ENCODE results near the gene RUSF1. TPM values are rescaled to one million over a fixed set of nuclear protein-coding genes. Genes with fewer than 3 reads are reported as not detected.

Gene RUSF1
- total RNA-seq, 6 donors from 2014 or later: 46.8 to 132 (median 80.6) TPM

GRCh38 chr16:31501226-31501965 is 6.8 kb downstream of the RUSF1 start:
- Histone ChIP-seq H3K27me3 (no peaks in the 10 kb centered on the region), H3K4me3 (no peak overlapping the region), H3K4me1 (peaks cover 10 to 48% (median 33%) of the 10 kb centered on the region in 4 donors), H3K9me3 (no peaks in the 10 kb centered on the region), H3K36me3 (peaks cover 0 to 49% (median 25%) of the 10 kb centered on the region in 4 donors), H3K27ac (peak overlapping the region in 1 of 4 donors; percentile 47)
- 69 to 82% methylated on average over 3 of the region's 3 CpGs for WGBS, 2 donors
- ATAC-seq (ENCODE audit: low FRiP score in 2 of 2) (no peak), DNase-seq (no peak)
- TF ChIP-seq POLR2A (IDR thresholded peaks at IDR 0.05) (no peak), EP300 (IDR thresholded peaks at IDR 0.05) (no peak), CTCF (IDR thresholded peaks at IDR 0.05) (no peak), POLR2AphosphoS5 (IDR thresholded peaks at IDR 0.05) (no peak)

GRCh38 chr16:31499928-31500327 is 8.3 kb downstream of the RUSF1 start:
- Histone ChIP-seq H3K36me3 (peaks cover 0 to 55% (median 29%) of the 10 kb centered on the region in 4 donors), H3K4me1 (peaks cover 9 to 52% (median 33%) of the 10 kb centered on the region in 4 donors), H3K9me3 (no peaks in the 10 kb centered on the region), H3K27me3 (no peaks in the 10 kb centered on the region), H3K4me3 (no peak overlapping the region), H3K27ac (no peak overlapping the region)
- whole genome bisulfite sequencing, 2 donors: 92 to 94% methylated on average over 7 to 8 of the region's 8 CpGs
- ATAC-seq (ENCODE audit: low FRiP score in 2 of 2) (no peak), DNase-seq (no peak)
- TF ChIP-seq CTCF (IDR thresholded peaks at IDR 0.05) (no peak), POLR2A (IDR thresholded peaks at IDR 0.05) (no peak), EP300 (IDR thresholded peaks at IDR 0.05) (no peak), POLR2AphosphoS5 (IDR thresholded peaks at IDR 0.05) (no peak)

- Histone ChIP-seq H3K27me3 (no peaks in the 10 kb centered on the region), H3K27ac (no peak overlapping the region), H3K4me1 (peaks cover 5 to 42% (median 20%) of the 10 kb centered on the region in 4 donors), H3K36me3 (peaks cover 3 to 64% (median 32%) of the 10 kb centered on the region in 4 donors), H3K9me3 (no peaks in the 10 kb centered on the region), H3K4me3 (no peak overlapping the region)
- 91 to 100% methylated on average over 8 of the region's 8 CpGs for WGBS, 2 donors
- TF ChIP-seq EP300 (IDR thresholded peaks at IDR 0.05) (no peak), POLR2A (IDR thresholded peaks at IDR 0.05) (no peak), CTCF (IDR thresholded peaks at IDR 0.05) (no peak), POLR2AphosphoS5 (IDR thresholded peaks at IDR 0.05) (no peak)
- no peak for DNase-seq
- no peak for ATAC-seq (ENCODE audit: low FRiP score in 2 of 2)
Observed at GRCh38 chr16:31498493-31498892, 9.7 kb downstream of the RUSF1 start.

- DNase-seq (peak; percentile 47 to 82), ATAC-seq (ENCODE audit: low FRiP score in 2 of 2) (peak in 1 of 2 donors; percentile 65)
- Histone ChIP-seq H3K27me3 (no peaks in the 10 kb centered on the region), H3K4me3 (no peak overlapping the region), H3K4me1 (peaks cover 0 to 30% (median 10%) of the 10 kb centered on the region in 4 donors), H3K36me3 (peaks cover 4 to 82% (median 48%) of the 10 kb centered on the region in 4 donors), H3K9me3 (no peaks in the 10 kb centered on the region), H3K27ac (peak overlapping the region in 2 of 4 donors; percentile 32 to 69)
- WGBS, 2 donors: 68 to 75% methylated on average over 8 to 10 of the region's 10 CpGs
- TF ChIP-seq EP300 (IDR thresholded peaks at IDR 0.05) (no peak), POLR2A (IDR thresholded peaks at IDR 0.05) (no peak), CTCF (IDR thresholded peaks at IDR 0.05) (no peak), POLR2AphosphoS5 (IDR thresholded peaks at IDR 0.05) (peak in 1 of 2 donors; percentile 46)
Observed at GRCh38 chr16:31496670-31497069, 11.5 kb downstream of the RUSF1 start.
